GM19455 (cell line): ENCODE results near the gene TNXB.
"Not testable (repeated sequence)": the region's sequence is repeated elsewhere in the genome, so short reads cannot be mapped to it uniquely, and the experiment has no call there.

ENCODE experiments used
- ATAC-seq: cut with Tn5 transposase; IDR thresholded peaks from one replicate; pipeline ENCODE4 v1.9.1; 2021; ENCODE audit not compliant: unreplicated experiment

Gene TNXB

GRCh38 chr6:32109114-32109764 is at the start of gene TNXB:
Gene TNXB, minus strand, starts transcription at chr6:32109338. Its CDS starts 11,140 bp downstream, at chr6:32098198.
- ATAC-seq: no peak

GRCh38 chr6:32158052-32158451 is 48.9 kb upstream of the TNXB start:
- no peak for ATAC-seq

- ATAC-seq: no peak
Measured at GRCh38 chr6:32156891-32157290, 47.8 kb upstream of the TNXB start.

- ATAC-seq: no peak
Measured at GRCh38 chr6:32154514-32155161, 45.5 kb upstream of the TNXB start.

- ATAC-seq: no peak
Measured at GRCh38 chr6:32153564-32154513, 44.7 kb upstream of the TNXB start, which contains the start of gene PPT2. Gene PPT2, plus strand, starts transcription at chr6:32154141. Its CDS starts 454 bp downstream, at chr6:32154595.

GRCh38 chr6:32152769-32153563 is 43.8 kb upstream of the TNXB start:
- no peak for ATAC-seq

- no peak for ATAC-seq
Measured at GRCh38 chr6:32151863-32152768, 43.0 kb upstream of the TNXB start, which contains the start of gene PRRT1. Gene PRRT1, minus strand, starts transcription at chr6:32151939. Its CDS starts 112 bp downstream, at chr6:32151827.

GRCh38 chr6:32151181-32151862 is 42.2 kb upstream of the TNXB start:
- no peak for ATAC-seq

GRCh38 chr6:32149932-32150870 is 41.1 kb upstream of the TNXB start:
- no peak for ATAC-seq

- no peak for ATAC-seq
Measured at GRCh38 chr6:32149092-32149755, 40.1 kb upstream of the TNXB start.

GRCh38 chr6:32148289-32149091 is 39.4 kb upstream of the TNXB start:
- ATAC-seq: no peak

- no peak for ATAC-seq
Measured at GRCh38 chr6:32147401-32148132, 38.4 kb upstream of the TNXB start.

GRCh38 chr6:32146687-32147086 is 37.5 kb upstream of the TNXB start:
- ATAC-seq: no peak

- ATAC-seq: no peak
Measured at GRCh38 chr6:32146287-32146686, 37.1 kb upstream of the TNXB start.

GRCh38 chr6:32144238-32144637 is 35.1 kb upstream of the TNXB start:
- ATAC-seq: not testable (repeated sequence)
